ENCODE measurements around the gene VSTM2B.

The VSTM2B gene

GRCh38 chr19:29590278-29590677 is 64.5 kb downstream of the VSTM2B start:
- DNase-seq (ENCODE audit: low read depth, low spot score), result no peak
- Histone ChIP-seq H3K4me3 (ENCODE audit: low read length) (no peak overlapping the region), H3K27ac (ENCODE audit: low read length) (no peak overlapping the region), H3K9me3 (ENCODE audit: control insufficient read depth, insufficient read depth, low read length) (no peaks in the 10 kb centered on the region), H3K36me3 (ENCODE audit: control insufficient read depth, insufficient read depth, low read length) (no peaks in the 10 kb centered on the region), H3K27me3 (ENCODE audit: control insufficient read depth, insufficient read depth, low read length) (no peaks in the 10 kb centered on the region), H3K4me1 (ENCODE audit: control insufficient read depth, insufficient read depth, low read length) (no peaks in the 10 kb centered on the region)
- no CpG with 5 or more reads among the region's 5 CpGs for WGBS (ENCODE audit: insufficient coverage, insufficient read length)

GRCh38 chr19:29591670-29592069 is 65.9 kb downstream of the VSTM2B start:
- Histone ChIP-seq H3K36me3 (ENCODE audit: control insufficient read depth, insufficient read depth, low read length) (no peaks in the 10 kb centered on the region), H3K4me3 (ENCODE audit: low read length) (no peak overlapping the region), H3K27me3 (ENCODE audit: control insufficient read depth, insufficient read depth, low read length) (no peaks in the 10 kb centered on the region), H3K27ac (ENCODE audit: low read length) (no peak overlapping the region), H3K9me3 (ENCODE audit: control insufficient read depth, insufficient read depth, low read length) (no peaks in the 10 kb centered on the region), H3K4me1 (ENCODE audit: control insufficient read depth, insufficient read depth, low read length) (peaks cover 3% of the 10 kb centered on the region)
- no peak for DNase-seq (ENCODE audit: low read depth, low spot score)
- WGBS (ENCODE audit: insufficient coverage, insufficient read length), result no CpG with 5 or more reads among the region's 3 CpGs

- H3K4me1 ChIP-seq (ENCODE audit: control insufficient read depth, insufficient read depth, low read length), result peaks cover 3% of the 10 kb centered on the region
- no peaks in the 10 kb centered on the region for H3K27me3 ChIP-seq (ENCODE audit: control insufficient read depth, insufficient read depth, low read length)
- DNase-seq (ENCODE audit: low read depth, low spot score), result no peak
- no peaks in the 10 kb centered on the region for H3K36me3 ChIP-seq (ENCODE audit: control insufficient read depth, insufficient read depth, low read length)
- H3K4me3 ChIP-seq (ENCODE audit: low read length), result no peak overlapping the region
- no peaks in the 10 kb centered on the region for H3K9me3 ChIP-seq (ENCODE audit: control insufficient read depth, insufficient read depth, low read length)
- no CpG with 5 or more reads among the region's 6 CpGs for WGBS (ENCODE audit: insufficient coverage, insufficient read length)
- H3K27ac ChIP-seq (ENCODE audit: low read length), result no peak overlapping the region
Observed at GRCh38 chr19:29593869-29594268, 68.1 kb downstream of the VSTM2B start.

GRCh38 chr19:29596080-29596727 is 70.4 kb downstream of the VSTM2B start:
- Histone ChIP-seq H3K27ac (ENCODE audit: low read length) (no peak overlapping the region), H3K4me3 (ENCODE audit: low read length) (no peak overlapping the region), H3K9me3 (ENCODE audit: control insufficient read depth, insufficient read depth, low read length) (no peaks in the 10 kb centered on the region), H3K36me3 (ENCODE audit: control insufficient read depth, insufficient read depth, low read length) (no peaks in the 10 kb centered on the region), H3K4me1 (ENCODE audit: control insufficient read depth, insufficient read depth, low read length) (peaks cover 3% of the 10 kb centered on the region), H3K27me3 (ENCODE audit: control insufficient read depth, insufficient read depth, low read length) (no peaks in the 10 kb centered on the region)
- no peak for DNase-seq (ENCODE audit: low read depth, low spot score)
- WGBS (ENCODE audit: insufficient coverage, insufficient read length), result no CpG with 5 or more reads among the region's 10 CpGs

GRCh38 chr19:29596885-29597525 is 71.2 kb downstream of the VSTM2B start:
- no peak for DNase-seq (ENCODE audit: low read depth, low spot score)
- no CpG with 5 or more reads among the region's 9 CpGs for WGBS (ENCODE audit: insufficient coverage, insufficient read length)
- peaks cover 3% of the 10 kb centered on the region for H3K4me1 ChIP-seq (ENCODE audit: control insufficient read depth, insufficient read depth, low read length)
- H3K9me3 ChIP-seq (ENCODE audit: control insufficient read depth, insufficient read depth, low read length), result no peaks in the 10 kb centered on the region
- no peak overlapping the region for H3K4me3 ChIP-seq (ENCODE audit: low read length)
- no peaks in the 10 kb centered on the region for H3K36me3 ChIP-seq (ENCODE audit: control insufficient read depth, insufficient read depth, low read length)
- no peak overlapping the region for H3K27ac ChIP-seq (ENCODE audit: low read length)
- H3K27me3 ChIP-seq (ENCODE audit: control insufficient read depth, insufficient read depth, low read length), result no peaks in the 10 kb centered on the region

DNA sequence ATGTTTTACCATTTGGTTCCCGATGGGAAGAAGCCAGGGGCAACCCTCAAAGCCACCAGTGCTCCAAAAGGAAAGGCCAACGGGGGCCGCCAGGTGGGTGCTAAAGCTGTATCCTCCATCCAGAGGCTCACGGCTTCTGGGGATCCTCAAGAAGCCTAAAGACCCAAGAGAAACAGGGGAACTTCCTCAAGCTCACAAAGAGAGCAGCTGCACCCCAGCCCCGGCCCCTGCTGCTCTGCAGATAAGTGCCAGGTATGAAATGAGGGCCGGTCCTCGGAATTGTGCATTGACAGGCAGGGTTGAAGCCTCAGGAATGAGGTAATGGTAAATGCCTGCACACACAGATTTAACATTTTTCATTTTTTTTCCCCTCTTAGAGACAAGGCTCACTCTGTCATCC is 72.2 kb downstream of the VSTM2B start:
- no peak overlapping the region for H3K27ac ChIP-seq (ENCODE audit: low read length)
- no peaks in the 10 kb centered on the region for H3K27me3 ChIP-seq (ENCODE audit: control insufficient read depth, insufficient read depth, low read length)
- H3K36me3 ChIP-seq (ENCODE audit: control insufficient read depth, insufficient read depth, low read length), result no peaks in the 10 kb centered on the region

DNA sequence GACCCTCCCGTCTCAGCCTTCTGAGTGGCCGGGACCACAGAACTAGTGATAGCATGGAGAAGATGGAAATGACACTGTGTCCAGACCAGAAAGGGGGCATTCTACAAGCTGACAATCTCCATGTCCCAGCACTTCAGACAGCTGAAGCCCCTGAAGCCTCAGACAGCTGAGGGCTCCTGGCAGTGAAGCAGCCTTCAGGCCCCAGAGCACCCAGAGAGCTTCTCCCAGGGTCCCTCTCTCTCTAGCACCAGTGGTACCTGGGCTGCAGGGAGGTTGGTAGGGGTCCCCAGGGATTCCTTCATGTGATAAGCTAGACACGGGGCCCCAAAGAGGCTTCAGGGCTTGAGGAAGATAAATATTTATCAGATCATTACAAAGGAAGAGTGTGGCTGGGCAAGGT is 72.7 kb downstream of the VSTM2B start:
- peaks cover 3% of the 10 kb centered on the region for H3K4me1 ChIP-seq (ENCODE audit: control insufficient read depth, insufficient read depth, low read length)
- H3K9me3 ChIP-seq (ENCODE audit: control insufficient read depth, insufficient read depth, low read length), result no peaks in the 10 kb centered on the region
- no peak for DNase-seq (ENCODE audit: low read depth, low spot score)
- H3K4me3 ChIP-seq (ENCODE audit: low read length), result no peak overlapping the region
- no CpG with 5 or more reads among the region's 3 CpGs for WGBS (ENCODE audit: insufficient coverage, insufficient read length)
- H3K27me3 ChIP-seq (ENCODE audit: control insufficient read depth, insufficient read depth, low read length), result no peaks in the 10 kb centered on the region
- H3K27ac ChIP-seq (ENCODE audit: low read length), result no peak overlapping the region
- H3K36me3 ChIP-seq (ENCODE audit: control insufficient read depth, insufficient read depth, low read length), result no peaks in the 10 kb centered on the region

More for the DNA sequence above, 72.2 kb downstream of the VSTM2B start:
- Histone ChIP-seq H3K9me3 (ENCODE audit: control insufficient read depth, insufficient read depth, low read length) (no peaks in the 10 kb centered on the region), H3K4me3 (ENCODE audit: low read length) (no peak overlapping the region), H3K4me1 (ENCODE audit: control insufficient read depth, insufficient read depth, low read length) (peaks cover 3% of the 10 kb centered on the region)
- no peak for DNase-seq (ENCODE audit: low read depth, low spot score)
- no CpG with 5 or more reads among the region's 7 CpGs for WGBS (ENCODE audit: insufficient coverage, insufficient read length)

- no peaks in the 10 kb centered on the region for H3K4me1 ChIP-seq (ENCODE audit: control insufficient read depth, insufficient read depth, low read length)
- DNase-seq (ENCODE audit: low read depth, low spot score), result no peak
- no CpG with 5 or more reads among the region's 5 CpGs for WGBS (ENCODE audit: insufficient coverage, insufficient read length)
- H3K27ac ChIP-seq (ENCODE audit: low read length), result no peak overlapping the region
- H3K4me3 ChIP-seq (ENCODE audit: low read length), result no peak overlapping the region
- no peaks in the 10 kb centered on the region for H3K9me3 ChIP-seq (ENCODE audit: control insufficient read depth, insufficient read depth, low read length)
- H3K27me3 ChIP-seq (ENCODE audit: control insufficient read depth, insufficient read depth, low read length), result no peaks in the 10 kb centered on the region
- no peaks in the 10 kb centered on the region for H3K36me3 ChIP-seq (ENCODE audit: control insufficient read depth, insufficient read depth, low read length)
Observed at GRCh38 chr19:29603308-29603707, 77.5 kb downstream of the VSTM2B start.

- Histone ChIP-seq H3K27me3 (ENCODE audit: control insufficient read depth, insufficient read depth, low read length) (no peaks in the 10 kb centered on the region), H3K36me3 (ENCODE audit: control insufficient read depth, insufficient read depth, low read length) (0 out of 2 replicates have a peak, but pooled peaks cover 2% of the 10 kb centered on the region), H3K27ac (ENCODE audit: low read length) (no peak within 1 kb of the TSS), H3K4me1 (ENCODE audit: control insufficient read depth, insufficient read depth, low read length) (no peaks in the 10 kb centered on the region), H3K4me3 (ENCODE audit: low read length) (peak within 1 kb of the TSS; percentile 85), H3K9me3 (ENCODE audit: control insufficient read depth, insufficient read depth, low read length) (no peaks in the 10 kb centered on the region)
- WGBS (ENCODE audit: insufficient coverage, insufficient read length), result no CpG with 5 or more reads among the region's 47 CpGs
- DNase-seq (ENCODE audit: low read depth, low spot score), result peak; percentile 98
Observed at GRCh38 chr19:29605653-29606419, 80.0 kb downstream of the VSTM2B start, which contains the start of gene POP4. Gene POP4, plus strand, starts transcription at chr19:29606283. Its CDS starts 36 bp downstream, at chr19:29606319.

- Histone ChIP-seq H3K4me3 (ENCODE audit: low read length) (peak overlapping the region; percentile 85), H3K36me3 (ENCODE audit: control insufficient read depth, insufficient read depth, low read length) (0 out of 2 replicates have a peak, but pooled peaks cover 2% of the 10 kb centered on the region), H3K27ac (ENCODE audit: low read length) (no peak overlapping the region), H3K4me1 (ENCODE audit: control insufficient read depth, insufficient read depth, low read length) (no peaks in the 10 kb centered on the region), H3K9me3 (ENCODE audit: control insufficient read depth, insufficient read depth, low read length) (no peaks in the 10 kb centered on the region), H3K27me3 (ENCODE audit: control insufficient read depth, insufficient read depth, low read length) (no peaks in the 10 kb centered on the region)
- DNase-seq (ENCODE audit: low read depth, low spot score), result no peak
- no CpG with 5 or more reads among the region's 12 CpGs for WGBS (ENCODE audit: insufficient coverage, insufficient read length)
Observed at GRCh38 chr19:29606420-29606747, 80.6 kb downstream of the VSTM2B start.

All from iPS DF 6.9 (cell line).